ENCODE data around the gene FAM111A. TPM values are rescaled to one million over a fixed set of nuclear protein-coding genes. Genes with fewer than 3 reads are reported as not detected.

The FAM111A gene
- total RNA-seq, 1 experiment from 2014 or later: 49.2 TPM

GRCh38 chr11:59157433-59157832 is 14.8 kb downstream of the FAM111A start:
- no peak overlapping the region for H2AFZ ChIP-seq (ENCODE audit: low read length)
- peaks cover 3% of the 10 kb centered on the region; the same call in 1 of the 2 replicates for H3K36me3 ChIP-seq (ENCODE audit: low read depth, low read length)
- H3K9ac ChIP-seq (ENCODE audit: low read length): no peak overlapping the region
- ChIA-PET POLR2A (ENCODE audit: unreplicated experiment) (no interaction called here), CTCF (interaction anchor here (1.4 to 1.5 kb wide), 2 partner anchors 14 to 15 kb away, joined by 3 to 13 read pairs; partner anchors contain the start of genes DTX4 and FAM111A)
- TF ChIP-seq EZH2phosphoT487 (IDR thresholded peaks at IDR 0.05; ENCODE audit: borderline replicate concordance, low read length) (no peak), EZH2 (IDR thresholded peaks at IDR 0.05; ENCODE audit: low read length, unreplicated experiment) (no peak)
- TF ChIP-seq, protein P1, sequence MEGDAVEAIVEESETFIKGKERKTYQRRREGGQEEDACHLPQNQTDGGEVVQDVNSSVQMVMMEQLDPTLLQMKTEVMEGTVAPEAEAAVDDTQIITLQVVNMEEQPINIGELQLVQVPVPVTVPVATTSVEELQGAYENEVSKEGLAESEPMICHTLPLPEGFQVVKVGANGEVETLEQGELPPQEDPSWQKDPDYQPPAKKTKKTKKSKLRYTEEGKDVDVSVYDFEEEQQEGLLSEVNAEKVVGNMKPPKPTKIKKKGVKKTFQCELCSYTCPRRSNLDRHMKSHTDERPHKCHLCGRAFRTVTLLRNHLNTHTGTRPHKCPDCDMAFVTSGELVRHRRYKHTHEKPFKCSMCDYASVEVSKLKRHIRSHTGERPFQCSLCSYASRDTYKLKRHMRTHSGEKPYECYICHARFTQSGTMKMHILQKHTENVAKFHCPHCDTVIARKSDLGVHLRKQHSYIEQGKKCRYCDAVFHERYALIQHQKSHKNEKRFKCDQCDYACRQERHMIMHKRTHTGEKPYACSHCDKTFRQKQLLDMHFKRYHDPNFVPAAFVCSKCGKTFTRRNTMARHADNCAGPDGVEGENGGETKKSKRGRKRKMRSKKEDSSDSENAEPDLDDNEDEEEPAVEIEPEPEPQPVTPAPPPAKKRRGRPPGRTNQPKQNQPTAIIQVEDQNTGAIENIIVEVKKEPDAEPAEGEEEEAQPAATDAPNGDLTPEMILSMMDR (conservative IDR thresholded peaks at IDR 0.05; ENCODE audit: low read depth, low read length): no peak
- H3K4me1 ChIP-seq (ENCODE audit: insufficient read depth, low read length): no peaks in the 10 kb centered on the region
- no peak overlapping the region for H3K4me3 ChIP-seq (ENCODE audit: low read length)
- no peaks in the 10 kb centered on the region for H3F3A ChIP-seq (ENCODE audit: low read length, unreplicated experiment)
- peaks cover 23% of the 10 kb centered on the region; the same call in 1 of the 2 replicates for H3K27me3 ChIP-seq (ENCODE audit: low read length)
- DNase-seq (no peak), ATAC-seq (no peak)
- H3K9me3 ChIP-seq (ENCODE audit: low read length): no peaks in the 10 kb centered on the region
- intact Hi-C loops (cut with micrococcal nuclease): no loop called here
- H3K27ac ChIP-seq (ENCODE audit: low read length): no peak overlapping the region
- no TSS peak for BruUV-seq (replicated peaks)
- no peak overlapping the region for H3K4me2 ChIP-seq (ENCODE audit: low read length)
- no peaks in the 10 kb centered on the region for H4K20me1 ChIP-seq (ENCODE audit: low read length)
- no peaks in the 10 kb centered on the region for H3K9me2 ChIP-seq (replicated peaks; ENCODE audit: low read length)
- no peaks in the 10 kb centered on the region for H3K79me2 ChIP-seq (ENCODE audit: low read length)

- H3K27me3 ChIP-seq (ENCODE audit: low read length): peaks cover 29% of the 10 kb centered on the region
- no peaks in the 10 kb centered on the region for H3K9me2 ChIP-seq (replicated peaks; ENCODE audit: low read length)
- DNase-seq (peak; percentile 85), ATAC-seq (peak; percentile 93)
- TF ChIP-seq EZH2 (IDR thresholded peaks at IDR 0.05; ENCODE audit: low read length, unreplicated experiment): no peak
- no peak for TF ChIP-seq EZH2phosphoT487 (IDR thresholded peaks at IDR 0.05; ENCODE audit: borderline replicate concordance, low read length)
- TF ChIP-seq, protein P1 (conservative IDR thresholded peaks at IDR 0.05; ENCODE audit: low read depth, low read length): peak; percentile 94
- no peaks in the 10 kb centered on the region for H3K36me3 ChIP-seq (ENCODE audit: low read depth, low read length)
- no peak overlapping the region for H3K4me3 ChIP-seq (ENCODE audit: low read length)
- H3K27ac ChIP-seq (ENCODE audit: low read length): no peak overlapping the region
- no TSS peak for BruUV-seq (replicated peaks)
- H4K20me1 ChIP-seq (ENCODE audit: low read length): no peaks in the 10 kb centered on the region
- H2AFZ ChIP-seq (ENCODE audit: low read length): no peak overlapping the region
- H3K9ac ChIP-seq (ENCODE audit: low read length): no peak overlapping the region
- intact Hi-C loops (cut with micrococcal nuclease): loop anchor here (1.0 kb wide), 4 partner anchors 16 to 504 kb away; partner anchors contain the start of gene FAM111A
- CTCF ChIA-PET: interaction anchor here (0.6 to 1.5 kb wide), 12 partner anchors 13 to 582 kb away, joined by 3 to 13 read pairs (median 4); partner anchors contain the start of genes DTX4, FAM111A and FAM111B
- H3K4me2 ChIP-seq (ENCODE audit: low read length): no peak overlapping the region
- no peaks in the 10 kb centered on the region for H3K79me2 ChIP-seq (ENCODE audit: low read length)
- no peaks in the 10 kb centered on the region for H3K4me1 ChIP-seq (ENCODE audit: insufficient read depth, low read length)
- POLR2A ChIA-PET (ENCODE audit: unreplicated experiment): no interaction called here
- no peaks in the 10 kb centered on the region for H3K9me3 ChIP-seq (ENCODE audit: low read length)
- no peaks in the 10 kb centered on the region for H3F3A ChIP-seq (ENCODE audit: low read length, unreplicated experiment)
Measured at GRCh38 chr11:59158206-59159068, 15.8 kb downstream of the FAM111A start.

- intact Hi-C loops (cut with micrococcal nuclease): no loop called here
- H3K4me2 ChIP-seq (ENCODE audit: low read length): no peak overlapping the region
- ChIA-PET CTCF (interaction anchor here (0.6 kb wide), 1 partner anchor 588 kb away, joined by 3 read pairs; the partner anchor contains the start of gene LPXN), POLR2A (ENCODE audit: unreplicated experiment) (no interaction called here)
- no peaks in the 10 kb centered on the region for H3F3A ChIP-seq (ENCODE audit: low read length, unreplicated experiment)
- H3K27me3 ChIP-seq (ENCODE audit: low read length): peaks cover 62% of the 10 kb centered on the region
- no peak overlapping the region for H3K4me3 ChIP-seq (ENCODE audit: low read length)
- ATAC-seq (no peak), DNase-seq (peak; percentile 12)
- no peaks in the 10 kb centered on the region for H4K20me1 ChIP-seq (ENCODE audit: low read length)
- no peaks in the 10 kb centered on the region for H3K9me3 ChIP-seq (ENCODE audit: low read length)
- no peak overlapping the region for H2AFZ ChIP-seq (ENCODE audit: low read length)
- H3K27ac ChIP-seq (ENCODE audit: low read length): no peak overlapping the region
- TF ChIP-seq EZH2phosphoT487 (IDR thresholded peaks at IDR 0.05; ENCODE audit: borderline replicate concordance, low read length) (no peak), EZH2 (IDR thresholded peaks at IDR 0.05; ENCODE audit: low read length, unreplicated experiment) (no peak)
- TF ChIP-seq, protein P1 (conservative IDR thresholded peaks at IDR 0.05; ENCODE audit: low read depth, low read length): no peak
- H3K4me1 ChIP-seq (ENCODE audit: insufficient read depth, low read length): no peaks in the 10 kb centered on the region
- no peaks in the 10 kb centered on the region for H3K9me2 ChIP-seq (replicated peaks; ENCODE audit: low read length)
- BruUV-seq (replicated peaks): no TSS peak
- H3K36me3 ChIP-seq (ENCODE audit: low read depth, low read length): no peaks in the 10 kb centered on the region
- H3K9ac ChIP-seq (ENCODE audit: low read length): no peak overlapping the region
- no peaks in the 10 kb centered on the region for H3K79me2 ChIP-seq (ENCODE audit: low read length)
Measured at GRCh38 chr11:59164028-59164427, 21.4 kb downstream of the FAM111A start.

Measured in PC-3 (cell line).